Measurements from ENCODE around the gene EHBP1. TPM values are rescaled to one million over a fixed set of nuclear protein-coding genes. Genes with fewer than 3 reads are reported as not detected.

The EHBP1 gene
- total and polyA plus RNA-seq, 3 experiments from 2014 or later: 12.5 to 23.1 (median 22.7) TPM

DNA sequence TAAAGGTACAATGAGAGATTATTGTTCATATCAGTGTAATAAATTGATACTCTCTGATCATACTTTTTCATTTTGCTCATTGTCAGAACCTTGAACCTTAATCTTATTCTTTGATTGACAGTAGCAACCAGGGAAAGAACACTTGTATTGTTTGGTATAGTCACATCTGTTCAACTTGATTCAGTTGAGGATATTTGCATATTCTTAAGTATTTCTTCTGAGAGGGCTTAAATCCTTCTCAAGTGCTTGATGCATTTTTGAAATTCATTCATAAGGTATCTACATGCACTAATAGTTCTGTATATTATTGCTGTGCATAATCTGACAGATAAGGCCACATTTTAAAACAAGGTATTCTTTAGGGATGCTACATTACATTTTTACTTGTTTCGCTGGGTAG lies 118.9 kb downstream of the EHBP1 start:
- no peak for DNase-seq
- H3K36me3 Mint-ChIP-seq: peaks cover 15 to 26% (median 17%) of the 10 kb centered on the region in 3 donors
- no peak overlapping the region for H3K4me3 Mint-ChIP-seq
- CTCF ChIA-PET: no interaction called here
- H3K27ac Mint-ChIP-seq: no peak overlapping the region
- H3K27ac ChIP-seq (ENCODE audit: low read depth, low read length): no peak overlapping the region
- H3K4me1 Mint-ChIP-seq: peaks cover 0 to 4% (median 3%) of the 10 kb centered on the region in 3 donors
- POLR2A ChIA-PET: no interaction called here
- peaks cover 7% of the 10 kb centered on the region for H3K36me3 ChIP-seq (ENCODE audit: insufficient read depth, low read length)
- H3K27me3 ChIP-seq (ENCODE audit: insufficient read depth, low read length, poor library complexity, severe bottlenecking): no peaks in the 10 kb centered on the region
- no peaks in the 10 kb centered on the region for H3K27me3 Mint-ChIP-seq
- no peaks in the 10 kb centered on the region for H3K9me3 ChIP-seq (ENCODE audit: low read length)
- H3K4me1 ChIP-seq (ENCODE audit: insufficient read depth, low read length): no peaks in the 10 kb centered on the region
- H3K9me3 Mint-ChIP-seq: peaks cover 0 to 4% (median 0%) of the 10 kb centered on the region in 5 donors
- H3K4me3 ChIP-seq (ENCODE audit: low read length): no peak overlapping the region

DNA sequence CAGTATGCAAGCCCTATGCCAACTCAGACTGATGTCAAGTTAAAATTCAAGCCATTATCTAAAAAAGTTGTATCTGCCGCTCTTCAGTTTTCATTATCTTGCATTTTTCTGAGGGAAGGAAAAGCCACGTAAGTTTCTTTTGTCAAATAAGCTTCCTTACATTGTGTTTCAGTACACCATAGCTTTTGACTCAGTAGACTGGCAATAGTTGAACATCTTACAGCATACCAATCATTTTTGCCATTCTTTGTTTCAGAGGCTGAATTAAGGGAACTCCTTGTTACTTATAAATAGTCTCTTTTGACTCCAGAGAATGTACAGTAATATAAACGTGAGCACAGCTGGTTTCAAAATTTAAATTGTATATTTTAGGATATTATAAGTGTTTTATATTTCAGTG lies 120.6 kb downstream of the EHBP1 start:
- Mint-ChIP-seq H3K27ac (no peak overlapping the region), H3K36me3 (peaks cover 19 to 31% (median 26%) of the 10 kb centered on the region in 3 donors), H3K27me3 (no peaks in the 10 kb centered on the region), H3K9me3 (peaks cover 0 to 4% (median 0%) of the 10 kb centered on the region in 5 donors), H3K4me3 (no peak overlapping the region), H3K4me1 (peaks cover 0 to 4% (median 3%) of the 10 kb centered on the region in 3 donors)
- no peak for DNase-seq
- H3K4me3 ChIP-seq (ENCODE audit: low read length): no peak overlapping the region
- H3K9me3 ChIP-seq (ENCODE audit: low read length): no peaks in the 10 kb centered on the region
- H3K36me3 ChIP-seq (ENCODE audit: insufficient read depth, low read length): peaks cover 7% of the 10 kb centered on the region
- CTCF ChIA-PET: no interaction called here
- H3K27me3 ChIP-seq (ENCODE audit: insufficient read depth, low read length, poor library complexity, severe bottlenecking): no peaks in the 10 kb centered on the region
- no peaks in the 10 kb centered on the region for H3K4me1 ChIP-seq (ENCODE audit: insufficient read depth, low read length)
- POLR2A ChIA-PET: no interaction called here
- no peak overlapping the region for H3K27ac ChIP-seq (ENCODE audit: low read depth, low read length)

DNA sequence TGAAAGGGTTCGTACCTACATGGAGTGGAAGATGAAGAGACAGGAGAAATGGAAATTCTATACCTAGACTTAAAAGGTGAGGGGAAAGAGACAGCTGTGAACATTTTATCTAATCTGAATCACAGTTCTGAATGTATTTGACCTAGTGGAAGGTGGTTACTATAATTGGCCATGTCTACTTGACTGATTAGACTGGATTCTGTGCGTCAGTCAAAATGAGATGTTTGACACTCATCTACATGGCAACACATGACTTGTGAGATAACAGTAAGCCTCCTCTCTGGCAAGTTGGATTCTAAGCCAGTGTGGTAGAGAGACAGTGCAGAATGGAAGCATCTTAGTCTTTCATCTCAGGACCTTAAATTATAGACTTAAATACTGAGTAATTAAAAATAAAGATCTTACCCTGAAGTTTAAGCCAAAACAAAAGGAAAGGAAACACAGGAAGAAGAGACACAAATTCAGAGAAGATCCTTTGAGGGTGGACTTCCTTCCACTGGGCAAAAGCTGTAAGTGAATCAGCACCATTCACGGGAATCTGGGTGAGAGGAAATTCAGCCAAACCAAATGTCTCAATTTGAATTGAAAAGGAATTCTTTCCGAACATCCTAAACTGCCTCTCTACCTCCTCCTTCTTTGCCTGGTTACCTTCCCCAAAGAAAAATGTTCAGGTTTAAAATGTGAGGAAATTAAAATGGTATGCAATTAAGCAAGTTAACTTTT lies 121.6 kb downstream of the EHBP1 start:
- H3K9me3 Mint-ChIP-seq: peaks cover 0 to 4% (median 0%) of the 10 kb centered on the region in 5 donors
- H3K36me3 Mint-ChIP-seq: peaks cover 26 to 38% (median 34%) of the 10 kb centered on the region in 3 donors
- no peaks in the 10 kb centered on the region for H3K9me3 ChIP-seq (ENCODE audit: low read length)
- H3K27ac Mint-ChIP-seq: no peak overlapping the region
- POLR2A ChIA-PET: no interaction called here
- no peak overlapping the region for H3K4me3 Mint-ChIP-seq
- H3K4me3 ChIP-seq (ENCODE audit: low read length): no peak overlapping the region
- no peaks in the 10 kb centered on the region for H3K27me3 Mint-ChIP-seq
- peaks cover 0 to 4% (median 3%) of the 10 kb centered on the region in 3 donors for H3K4me1 Mint-ChIP-seq
- H3K4me1 ChIP-seq (ENCODE audit: insufficient read depth, low read length): no peaks in the 10 kb centered on the region
- no peaks in the 10 kb centered on the region for H3K27me3 ChIP-seq (ENCODE audit: insufficient read depth, low read length, poor library complexity, severe bottlenecking)
- no peak for DNase-seq
- no peak overlapping the region for H3K27ac ChIP-seq (ENCODE audit: low read depth, low read length)
- peaks cover 7% of the 10 kb centered on the region for H3K36me3 ChIP-seq (ENCODE audit: insufficient read depth, low read length)
- CTCF ChIA-PET: no interaction called here

DNA sequence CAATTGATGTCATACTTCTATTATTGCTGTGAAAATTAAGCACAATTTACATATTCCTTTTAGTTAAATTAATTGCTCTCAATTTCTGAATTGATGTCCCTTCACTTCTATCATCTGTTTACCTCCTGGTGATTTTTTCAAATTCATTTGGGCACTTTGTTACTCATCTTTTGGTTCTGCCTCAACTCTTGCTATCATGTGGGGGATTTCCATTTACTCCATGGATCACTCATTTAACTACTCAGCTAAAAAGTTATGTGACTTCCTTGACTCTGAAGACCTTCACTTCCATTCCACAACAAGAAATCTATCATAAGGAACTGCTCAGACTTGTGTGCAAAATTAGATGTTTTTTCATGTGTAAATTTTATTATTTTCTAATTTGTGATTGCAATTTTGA lies 126.2 kb downstream of the EHBP1 start:
- Histone ChIP-seq H3K9me3 (ENCODE audit: low read length) (no peaks in the 10 kb centered on the region), H3K36me3 (ENCODE audit: insufficient read depth, low read length) (peaks cover 11% of the 10 kb centered on the region), H3K27me3 (ENCODE audit: insufficient read depth, low read length, poor library complexity, severe bottlenecking) (no peaks in the 10 kb centered on the region), H3K27ac (ENCODE audit: low read depth, low read length) (no peak overlapping the region), H3K4me3 (ENCODE audit: low read length) (no peak overlapping the region), H3K4me1 (ENCODE audit: insufficient read depth, low read length) (no peaks in the 10 kb centered on the region)
- Mint-ChIP-seq H3K9me3 (peaks cover 0 to 10% (median 3%) of the 10 kb centered on the region in 5 donors), H3K4me3 (no peak overlapping the region), H3K4me1 (no peaks in the 10 kb centered on the region), H3K27me3 (no peaks in the 10 kb centered on the region), H3K36me3 (peaks cover 25 to 59% (median 51%) of the 10 kb centered on the region in 3 donors), H3K27ac (no peak overlapping the region)
- POLR2A ChIA-PET: no interaction called here
- no peak for DNase-seq
- CTCF ChIA-PET: no interaction called here

DNA sequence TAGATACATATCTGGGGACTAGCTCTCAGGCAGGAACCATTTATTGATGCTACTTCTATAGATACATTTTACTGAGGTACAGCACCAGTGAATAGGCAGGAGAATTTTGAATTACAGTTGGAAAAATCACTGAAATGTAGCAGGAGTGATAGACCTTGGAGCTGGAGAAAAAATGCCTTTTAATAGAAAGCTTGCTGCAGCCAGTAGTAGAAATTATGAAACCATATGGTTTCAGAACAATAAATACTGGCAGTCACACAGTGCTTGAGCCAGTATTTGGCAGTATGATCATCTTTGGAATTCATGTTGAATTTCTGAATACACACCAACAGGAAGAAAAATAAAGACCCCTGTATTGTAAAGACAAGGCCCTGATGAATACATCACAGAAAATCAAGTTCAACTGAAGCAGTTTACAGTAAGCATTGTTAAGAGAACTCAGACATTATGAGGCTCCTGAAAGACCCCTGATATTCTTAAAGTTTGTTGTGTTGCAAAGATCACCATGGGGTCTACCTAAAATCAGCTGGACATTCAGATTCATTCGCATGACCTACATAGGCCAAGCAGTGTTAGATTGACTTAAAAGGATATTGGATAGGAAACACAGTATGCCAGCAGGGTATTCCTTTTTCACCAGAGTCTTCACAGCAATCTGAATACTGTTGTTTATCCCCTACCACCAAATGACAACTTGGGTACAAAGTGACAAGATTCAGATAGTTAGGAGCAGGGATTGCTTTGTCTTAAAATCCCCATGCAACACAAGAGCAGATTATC lies 139.0 kb downstream of the EHBP1 start:
- no peaks in the 10 kb centered on the region for H3K36me3 ChIP-seq (ENCODE audit: insufficient read depth, low read length)
- H3K27me3 Mint-ChIP-seq: no peaks in the 10 kb centered on the region
- H3K9me3 Mint-ChIP-seq: peaks cover 2 to 25% (median 10%) of the 10 kb centered on the region in 5 donors
- H3K4me1 ChIP-seq (ENCODE audit: insufficient read depth, low read length): no peaks in the 10 kb centered on the region
- H3K4me3 Mint-ChIP-seq: no peak overlapping the region
- H3K36me3 Mint-ChIP-seq: peaks cover 10 to 28% (median 11%) of the 10 kb centered on the region in 3 donors
- no peak for DNase-seq
- CTCF ChIA-PET: no interaction called here
- POLR2A ChIA-PET: interaction anchor here (0.5 kb wide), 1 partner anchor 1604 kb away, joined by 3 read pairs; no protein-coding TSS in a partner anchor
- H3K27ac ChIP-seq (ENCODE audit: low read depth, low read length): no peak overlapping the region
- H3K9me3 ChIP-seq (ENCODE audit: low read length): peaks cover 3% of the 10 kb centered on the region
- H3K27me3 ChIP-seq (ENCODE audit: insufficient read depth, low read length, poor library complexity, severe bottlenecking): no peaks in the 10 kb centered on the region
- no peaks in the 10 kb centered on the region for H3K4me1 Mint-ChIP-seq
- H3K27ac Mint-ChIP-seq: no peak overlapping the region
- no peak overlapping the region for H3K4me3 ChIP-seq (ENCODE audit: low read length)

DNA sequence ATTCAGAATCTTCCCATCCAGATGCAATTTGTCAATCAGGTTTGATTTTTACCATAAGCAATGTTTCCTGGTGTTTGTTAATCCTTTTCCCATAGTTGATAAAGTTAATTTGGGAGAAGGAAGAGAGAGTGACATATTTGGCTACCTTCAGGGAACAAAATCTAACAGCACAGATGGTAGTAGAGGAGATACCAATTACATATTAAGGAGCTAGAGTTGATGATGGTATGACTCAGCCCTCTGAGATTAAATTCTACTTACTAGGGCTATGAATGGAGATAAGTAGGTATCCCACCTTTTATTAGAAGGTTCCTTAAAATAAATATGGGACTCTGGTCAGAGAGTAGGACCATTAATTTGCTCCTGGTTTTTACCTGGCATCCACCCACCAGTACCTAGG lies 139.7 kb downstream of the EHBP1 start:
- Histone ChIP-seq H3K4me1 (ENCODE audit: insufficient read depth, low read length) (no peaks in the 10 kb centered on the region), H3K9me3 (ENCODE audit: low read length) (peaks cover 3% of the 10 kb centered on the region), H3K4me3 (ENCODE audit: low read length) (no peak overlapping the region), H3K27me3 (ENCODE audit: insufficient read depth, low read length, poor library complexity, severe bottlenecking) (no peaks in the 10 kb centered on the region), H3K36me3 (ENCODE audit: insufficient read depth, low read length) (no peaks in the 10 kb centered on the region), H3K27ac (ENCODE audit: low read depth, low read length) (no peak overlapping the region)
- DNase-seq: no peak
- CTCF ChIA-PET: no interaction called here
- Mint-ChIP-seq H3K36me3 (peaks cover 10 to 28% (median 12%) of the 10 kb centered on the region in 3 donors), H3K27ac (no peak overlapping the region), H3K27me3 (no peaks in the 10 kb centered on the region), H3K9me3 (peaks cover 2 to 23% (median 10%) of the 10 kb centered on the region in 5 donors), H3K4me3 (no peak overlapping the region), H3K4me1 (no peaks in the 10 kb centered on the region)
- POLR2A ChIA-PET: no interaction called here

DNA sequence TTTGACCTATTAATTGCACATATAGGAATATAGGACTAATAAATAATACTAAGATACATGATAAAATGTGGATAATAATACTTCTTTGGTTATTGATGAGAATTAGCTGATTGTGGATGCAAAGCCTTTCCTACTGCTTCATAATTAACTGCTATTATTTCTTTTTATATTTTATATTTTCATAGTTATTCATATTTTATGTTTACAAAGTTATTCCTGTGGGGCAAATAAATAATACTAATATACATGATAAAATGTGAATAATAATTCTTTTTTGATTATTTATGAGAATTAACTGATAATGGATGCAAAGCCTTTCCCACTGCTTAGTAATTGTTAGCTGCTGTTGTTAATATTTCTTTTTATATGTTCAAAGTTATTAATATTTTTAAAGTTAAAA lies 146.7 kb downstream of the EHBP1 start:
- Histone ChIP-seq H3K36me3 (ENCODE audit: insufficient read depth, low read length) (no peaks in the 10 kb centered on the region), H3K9me3 (ENCODE audit: low read length) (no peaks in the 10 kb centered on the region), H3K27me3 (ENCODE audit: insufficient read depth, low read length, poor library complexity, severe bottlenecking) (no peaks in the 10 kb centered on the region), H3K27ac (ENCODE audit: low read depth, low read length) (no peak overlapping the region), H3K4me1 (ENCODE audit: insufficient read depth, low read length) (no peaks in the 10 kb centered on the region), H3K4me3 (ENCODE audit: low read length) (no peak overlapping the region)
- peaks cover 0 to 6% (median 3%) of the 10 kb centered on the region in 5 donors for H3K9me3 Mint-ChIP-seq
- no peak for DNase-seq
- CTCF ChIA-PET: no interaction called here
- POLR2A ChIA-PET: no interaction called here
- H3K4me3 Mint-ChIP-seq: no peak overlapping the region
- H3K4me1 Mint-ChIP-seq: no peaks in the 10 kb centered on the region
- H3K36me3 Mint-ChIP-seq: peaks cover 7 to 16% (median 10%) of the 10 kb centered on the region in 3 donors
- H3K27ac Mint-ChIP-seq: no peak overlapping the region
- H3K27me3 Mint-ChIP-seq: peaks cover 0 to 2% of the 10 kb centered on the region in 2 donors

All from CD8-positive, alpha-beta memory T cell (primary cell).